ENCODE data around the gene GBX2.

DNA sequence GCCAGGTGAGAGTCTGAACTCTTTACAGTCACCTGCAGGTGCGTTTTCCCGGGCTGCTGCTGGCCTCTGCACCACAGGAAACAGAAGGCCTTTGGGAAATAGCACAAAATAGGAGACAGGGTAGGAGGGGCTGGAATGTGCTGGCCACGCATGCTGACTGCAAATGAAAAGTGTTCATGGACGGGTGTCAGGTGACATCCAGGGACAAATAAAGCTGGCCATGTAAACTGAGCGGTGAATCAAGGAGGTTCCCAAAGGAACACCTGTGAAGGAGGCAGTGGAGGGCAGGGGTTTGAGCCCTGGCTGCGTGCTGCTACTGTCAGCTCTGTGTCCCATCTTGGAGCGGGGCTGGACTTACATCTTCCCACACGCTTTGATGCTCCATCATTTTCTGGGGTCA lies 42.4 kb upstream of the GBX2 start:
- no peak for TF ChIP-seq EP300 (IDR thresholded peaks at IDR 0.05)
- TF ChIP-seq, protein P1, sequence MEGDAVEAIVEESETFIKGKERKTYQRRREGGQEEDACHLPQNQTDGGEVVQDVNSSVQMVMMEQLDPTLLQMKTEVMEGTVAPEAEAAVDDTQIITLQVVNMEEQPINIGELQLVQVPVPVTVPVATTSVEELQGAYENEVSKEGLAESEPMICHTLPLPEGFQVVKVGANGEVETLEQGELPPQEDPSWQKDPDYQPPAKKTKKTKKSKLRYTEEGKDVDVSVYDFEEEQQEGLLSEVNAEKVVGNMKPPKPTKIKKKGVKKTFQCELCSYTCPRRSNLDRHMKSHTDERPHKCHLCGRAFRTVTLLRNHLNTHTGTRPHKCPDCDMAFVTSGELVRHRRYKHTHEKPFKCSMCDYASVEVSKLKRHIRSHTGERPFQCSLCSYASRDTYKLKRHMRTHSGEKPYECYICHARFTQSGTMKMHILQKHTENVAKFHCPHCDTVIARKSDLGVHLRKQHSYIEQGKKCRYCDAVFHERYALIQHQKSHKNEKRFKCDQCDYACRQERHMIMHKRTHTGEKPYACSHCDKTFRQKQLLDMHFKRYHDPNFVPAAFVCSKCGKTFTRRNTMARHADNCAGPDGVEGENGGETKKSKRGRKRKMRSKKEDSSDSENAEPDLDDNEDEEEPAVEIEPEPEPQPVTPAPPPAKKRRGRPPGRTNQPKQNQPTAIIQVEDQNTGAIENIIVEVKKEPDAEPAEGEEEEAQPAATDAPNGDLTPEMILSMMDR (IDR thresholded peaks at IDR 0.05) = no peak

Data from gastroesophageal sphincter (tissue), 3 donors.